Stimulated activated CD4-positive, alpha-beta T cell treated with anti-CD3 and anti-CD28 coated beads, Interleukin-15, amount 100 ng/mL, for 24 hours (primary cell): ENCODE results near the gene CHST8.

Experiments used
- DNase-seq: peaks from one replicate; pipeline ENCODE4 v3.0.0-alpha.2; 2020

The CHST8 gene

GRCh38 chr19:33620611-33621010 is 1.1 kb upstream of the CHST8 start:
- no peak for DNase-seq

DNA sequence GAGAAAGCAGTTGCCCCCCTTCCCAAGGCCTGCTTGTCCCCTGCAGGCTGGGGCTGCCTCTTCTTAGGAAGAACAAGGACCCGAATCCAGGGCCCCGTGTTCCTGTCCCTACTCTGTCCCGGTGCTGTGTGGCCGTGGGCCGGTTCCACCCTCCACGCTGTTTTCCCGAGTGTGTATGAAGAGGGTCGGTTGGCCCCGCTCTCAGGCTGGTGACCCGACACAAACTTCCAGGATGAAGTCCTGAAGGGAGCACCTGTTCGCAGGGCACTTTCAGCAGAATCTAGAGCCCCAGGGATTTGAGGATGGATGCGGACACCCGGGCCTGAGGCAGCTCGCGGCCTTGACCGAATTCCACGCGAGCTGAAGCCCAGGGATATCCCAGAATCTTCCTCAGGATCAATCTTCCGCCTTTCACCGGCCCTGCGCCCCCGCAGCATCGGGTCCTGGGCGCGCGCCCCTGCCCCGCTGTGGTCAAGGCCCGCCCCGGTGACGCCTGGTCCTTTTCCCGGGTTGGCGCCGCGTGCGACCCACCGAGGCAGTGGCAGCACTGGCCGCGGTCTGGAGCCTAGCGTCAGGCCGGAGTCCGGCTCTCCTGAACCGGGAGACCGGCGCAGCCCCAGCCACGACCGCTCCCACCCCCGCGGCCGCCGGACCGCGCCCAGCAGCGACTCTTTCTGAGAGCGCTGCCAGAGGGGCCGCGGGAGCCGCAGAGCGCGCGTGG is 528 bp upstream of the CHST8 start:
- no peak for DNase-seq

- peak; percentile 6 for DNase-seq
Measured at GRCh38 chr19:33622505-33622808, 704 bp downstream of the CHST8 start.

GRCh38 chr19:33622809-33623511 is 1.2 kb downstream of the CHST8 start:
- no peak for DNase-seq

DNA sequence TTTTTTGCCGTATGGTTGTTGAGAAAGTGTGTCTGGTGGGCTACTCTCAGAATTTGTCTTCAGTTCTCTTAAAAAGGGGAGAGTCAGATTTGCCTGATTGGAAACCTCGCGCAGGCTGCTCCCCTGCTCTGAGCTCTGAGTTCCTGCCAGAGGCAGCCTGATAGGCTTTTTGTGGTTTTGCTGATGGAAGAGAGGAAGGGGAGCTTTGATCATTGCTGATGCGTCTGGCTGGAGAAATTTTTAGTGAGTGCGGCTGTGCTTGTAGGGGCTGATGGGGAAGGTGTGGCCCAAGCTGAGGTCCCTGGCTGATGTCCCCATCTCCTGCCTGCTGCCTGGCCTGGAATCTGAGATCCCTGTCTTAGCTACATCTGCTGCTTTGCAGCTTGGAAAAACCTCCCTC is 2.8 kb downstream of the CHST8 start:
- no peak for DNase-seq

GRCh38 chr19:33627526-33627925 is 5.8 kb downstream of the CHST8 start:
- no peak for DNase-seq

GRCh38 chr19:33627962-33628839 is 6.4 kb downstream of the CHST8 start:
- DNase-seq: no peak

DNA sequence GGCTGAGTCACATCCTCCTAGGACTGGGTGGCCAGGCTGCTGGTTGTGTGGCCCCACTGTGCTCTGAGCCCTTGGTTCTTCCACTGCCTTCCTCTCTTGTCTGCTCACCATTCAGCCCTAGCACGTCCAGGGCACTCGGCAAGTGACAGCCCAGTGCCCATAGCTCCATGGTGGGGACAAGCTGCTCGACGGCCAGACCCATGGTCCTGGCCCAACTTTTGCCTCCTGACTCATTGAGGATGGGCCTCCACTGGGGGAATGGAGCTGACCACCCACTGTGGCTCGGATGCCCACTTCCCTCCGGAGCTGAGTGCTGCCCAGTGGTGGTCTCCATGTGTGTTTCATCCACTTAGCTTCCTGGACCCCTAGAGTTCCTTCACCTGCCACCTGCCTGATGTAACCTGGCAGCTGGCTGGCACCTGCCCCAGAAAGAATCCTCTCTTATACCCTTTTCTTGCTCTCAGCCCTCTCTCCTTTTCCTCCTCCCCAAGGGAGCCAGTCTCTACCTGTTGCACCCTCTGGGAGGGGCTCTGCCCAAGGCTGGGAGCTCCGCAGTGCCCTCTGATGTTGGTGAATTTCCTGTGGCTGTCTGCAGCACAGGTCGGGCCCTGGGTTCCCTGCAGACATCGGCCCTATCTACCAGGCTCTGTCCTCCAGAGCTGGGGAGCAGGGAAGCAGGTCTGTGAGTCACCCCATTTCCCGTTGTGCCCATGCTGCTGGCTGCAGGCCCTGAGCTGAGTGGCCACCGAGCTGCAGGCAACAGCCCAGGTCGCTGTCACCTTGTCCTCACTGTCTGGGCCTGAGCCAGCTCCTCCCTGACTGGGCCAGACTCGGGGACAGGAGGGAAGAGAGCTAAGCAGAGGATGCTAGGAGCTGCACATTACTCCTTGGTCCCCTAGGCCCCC is 7.4 kb downstream of the CHST8 start:
- no peak for DNase-seq

DNA sequence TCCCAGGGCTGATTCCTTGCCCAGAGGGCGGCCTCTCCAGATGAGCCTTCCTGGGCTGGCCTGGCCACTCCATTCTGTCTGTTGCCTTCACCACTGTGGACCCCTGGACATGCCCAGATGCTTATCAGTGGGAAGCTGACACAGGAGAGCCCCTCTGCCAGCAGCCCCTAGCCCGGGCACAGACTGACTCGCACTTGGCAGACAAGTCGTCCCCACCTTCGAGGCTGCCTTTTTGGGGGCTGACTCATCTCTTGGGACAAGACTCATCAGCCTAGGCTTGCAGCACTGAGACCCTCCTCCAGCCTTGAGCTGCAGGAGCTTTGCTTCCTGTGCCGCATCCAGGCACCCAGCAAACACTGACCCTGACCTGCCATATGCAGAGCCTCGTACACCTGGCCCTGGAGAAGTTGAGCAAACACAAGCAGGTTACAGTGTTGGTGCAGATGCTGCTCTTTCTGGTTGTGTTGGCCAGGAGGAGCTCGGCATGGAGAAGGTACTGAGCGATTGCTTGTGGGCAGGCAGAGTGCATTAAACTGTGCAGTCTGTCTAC is 8.1 kb downstream of the CHST8 start:
- no peak for DNase-seq

GRCh38 chr19:33630880-33631608 is 9.3 kb downstream of the CHST8 start:
- DNase-seq: no peak

- no peak for DNase-seq
Measured at GRCh38 chr19:33631609-33631973, 9.8 kb downstream of the CHST8 start.

DNA sequence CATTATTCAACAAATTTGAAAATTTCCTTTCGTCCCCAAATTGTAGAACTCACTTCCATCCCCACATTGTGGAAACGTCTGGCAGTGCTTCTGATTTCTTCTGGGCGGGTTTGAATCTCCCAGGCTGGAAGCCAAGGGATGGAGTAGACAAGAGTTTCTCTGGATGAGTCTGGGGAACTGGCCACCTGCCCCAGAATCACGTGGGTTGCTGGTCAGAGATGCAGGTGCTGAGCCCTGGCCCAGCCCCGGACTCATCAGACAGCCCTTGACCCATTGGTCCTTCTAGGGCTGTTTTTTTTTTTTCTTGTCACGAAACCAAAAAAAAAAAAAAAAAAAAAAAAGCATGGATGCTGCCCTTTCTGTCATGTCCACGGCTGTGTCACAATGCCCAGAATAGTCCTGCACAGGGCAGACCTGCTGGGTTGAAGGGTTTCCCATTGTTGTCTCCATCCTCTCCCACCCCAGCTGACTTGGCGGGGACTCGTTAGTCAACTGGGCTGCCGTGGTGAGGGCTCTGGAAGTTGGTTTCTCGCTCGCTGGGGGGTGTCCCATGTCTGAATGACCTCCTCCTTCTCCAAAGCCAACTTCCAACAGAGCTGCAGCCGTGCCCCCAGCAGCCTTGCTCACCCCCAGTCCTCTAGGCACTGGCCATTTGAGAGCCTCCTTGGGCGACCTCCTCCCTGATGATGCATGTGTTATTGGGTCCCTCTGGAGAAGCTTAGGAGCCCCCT is 12.8 kb downstream of the CHST8 start:
- DNase-seq: no peak

GRCh38 chr19:33638167-33639034 is 16.6 kb downstream of the CHST8 start:
- DNase-seq: no peak

DNA sequence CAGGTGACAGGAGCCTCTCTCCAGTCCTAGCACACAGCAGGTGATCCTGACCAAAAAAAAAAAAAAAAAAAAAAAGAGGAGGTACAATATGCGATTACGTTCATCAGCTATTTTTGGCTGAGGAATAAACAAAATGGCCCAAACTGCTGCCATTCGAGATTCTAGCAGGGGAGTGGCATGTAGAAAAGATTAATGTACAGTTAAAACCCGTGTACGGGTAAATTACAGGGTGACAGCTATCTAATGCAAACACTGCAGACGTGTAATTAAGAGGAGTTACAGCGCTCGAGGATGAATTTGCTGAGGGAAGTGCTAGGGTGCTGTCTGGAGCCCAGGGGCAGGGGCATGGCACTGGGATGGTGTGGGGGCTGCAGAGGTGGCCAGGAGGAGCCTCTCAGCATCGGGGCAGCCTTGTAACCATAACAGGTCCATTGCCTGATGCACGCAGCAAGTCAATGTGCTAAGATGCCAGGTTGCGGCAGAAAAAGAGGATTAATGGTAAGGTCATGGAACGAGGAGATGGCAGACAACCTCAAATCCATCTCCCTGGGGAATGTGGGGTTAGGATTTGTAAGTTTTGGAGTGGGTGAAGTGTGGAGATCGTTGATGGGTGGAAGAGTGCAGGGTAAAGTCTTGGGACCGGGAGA is 17.4 kb downstream of the CHST8 start:
- DNase-seq: no peak

DNA sequence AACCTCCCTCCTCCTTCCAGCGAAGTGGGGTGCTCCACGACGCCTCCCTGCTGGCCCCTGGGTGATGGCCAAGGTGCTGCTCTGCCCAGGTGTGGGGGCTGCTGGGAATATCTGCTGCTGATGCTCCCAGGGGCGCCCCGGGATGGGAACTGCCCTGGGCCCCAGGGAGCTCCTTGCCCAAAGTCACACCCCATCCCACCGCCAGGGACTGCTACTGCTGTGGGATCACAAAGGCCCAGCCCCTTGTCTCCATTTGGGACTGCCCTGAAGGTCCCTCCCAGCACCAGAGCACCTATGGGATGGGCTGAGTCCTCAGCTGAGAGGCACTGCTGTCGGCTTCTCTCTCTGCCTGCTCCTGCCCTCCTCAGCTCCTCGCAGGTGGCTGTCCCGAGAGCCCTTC is 19.0 kb downstream of the CHST8 start:
- no peak for DNase-seq

GRCh38 chr19:33641261-33641660 is 19.5 kb downstream of the CHST8 start:
- DNase-seq: no peak

DNA sequence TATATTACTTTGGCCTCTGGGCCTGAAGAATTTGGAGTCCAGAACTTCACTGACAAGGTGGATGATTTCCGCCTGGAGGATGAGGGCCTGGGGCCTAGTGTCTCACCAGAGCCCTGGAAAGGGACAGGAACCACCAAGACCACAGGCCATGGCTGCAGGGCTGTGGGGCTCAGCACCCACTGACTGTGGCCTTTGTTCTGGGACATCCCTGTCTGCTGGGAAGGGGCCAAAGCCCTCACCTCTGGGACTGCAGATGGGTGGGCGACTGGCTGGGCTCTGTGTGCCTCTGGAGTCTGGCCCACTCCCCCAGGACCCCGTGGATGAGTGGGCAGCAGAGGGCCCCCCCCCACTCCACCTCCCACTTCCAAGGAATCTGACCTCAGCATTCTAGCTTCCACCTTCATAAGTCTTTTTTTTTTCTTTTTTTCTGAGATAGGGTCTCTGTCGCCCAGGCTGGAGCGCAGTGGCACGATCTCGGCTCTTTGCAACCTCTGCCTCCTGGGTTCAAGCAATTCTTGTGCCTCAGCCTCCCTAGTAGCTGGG is 20.3 kb downstream of the CHST8 start:
- DNase-seq: no peak

GRCh38 chr19:33644284-33644836 is 22.6 kb downstream of the CHST8 start:
- DNase-seq: no peak

GRCh38 chr19:33646306-33646705 is 24.6 kb downstream of the CHST8 start:
- no peak for DNase-seq
